SU-DHL-6 (cell line): Measurements from ENCODE around the gene CBLN1.

Experiments
- EZH2phosphoT487 ChIP-seq: fragments of 200-600 bp; sonication (generic), shearing (Covaris generic); conservative IDR thresholded peaks from 2 replicates; pipeline ENCODE4 v1.6.1; 2018; ENCODE audit warnings: mild to moderate bottlenecking, antibody characterized with exemption, low read length, moderate library complexity, mixed read lengths
- TF ChIP-seq, protein P1 (sequence below): fragments of 200-600 bp; sonication (generic); IDR thresholded peaks from one replicate; pipeline ENCODE4 v1.5.1; 2017; ENCODE audit warnings: antibody characterized with exemption, mild to moderate bottlenecking, low read length, moderate library complexity; ENCODE audit not compliant: insufficient read depth, poor library complexity, severe bottlenecking

DNA sequence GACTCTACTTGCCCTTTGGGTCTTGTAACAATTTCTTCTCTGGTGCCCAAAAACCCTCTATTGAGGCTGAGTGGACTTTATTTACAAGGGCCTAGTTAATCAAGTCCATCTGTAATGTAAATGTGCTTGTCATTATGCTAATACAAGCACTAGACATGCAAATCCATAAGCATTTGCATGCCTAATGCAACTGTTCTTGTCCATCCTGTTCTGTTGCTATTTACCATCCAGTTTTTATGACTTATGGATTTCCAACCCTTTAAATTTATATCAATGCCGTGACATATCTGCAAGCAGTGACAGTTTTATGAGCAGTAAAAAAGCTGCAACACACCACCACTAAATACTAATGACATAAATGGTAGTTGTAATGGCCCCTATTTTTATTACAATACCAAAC, 33.4 kb downstream of the CBLN1 start:
- TF ChIP-seq, protein P1, sequence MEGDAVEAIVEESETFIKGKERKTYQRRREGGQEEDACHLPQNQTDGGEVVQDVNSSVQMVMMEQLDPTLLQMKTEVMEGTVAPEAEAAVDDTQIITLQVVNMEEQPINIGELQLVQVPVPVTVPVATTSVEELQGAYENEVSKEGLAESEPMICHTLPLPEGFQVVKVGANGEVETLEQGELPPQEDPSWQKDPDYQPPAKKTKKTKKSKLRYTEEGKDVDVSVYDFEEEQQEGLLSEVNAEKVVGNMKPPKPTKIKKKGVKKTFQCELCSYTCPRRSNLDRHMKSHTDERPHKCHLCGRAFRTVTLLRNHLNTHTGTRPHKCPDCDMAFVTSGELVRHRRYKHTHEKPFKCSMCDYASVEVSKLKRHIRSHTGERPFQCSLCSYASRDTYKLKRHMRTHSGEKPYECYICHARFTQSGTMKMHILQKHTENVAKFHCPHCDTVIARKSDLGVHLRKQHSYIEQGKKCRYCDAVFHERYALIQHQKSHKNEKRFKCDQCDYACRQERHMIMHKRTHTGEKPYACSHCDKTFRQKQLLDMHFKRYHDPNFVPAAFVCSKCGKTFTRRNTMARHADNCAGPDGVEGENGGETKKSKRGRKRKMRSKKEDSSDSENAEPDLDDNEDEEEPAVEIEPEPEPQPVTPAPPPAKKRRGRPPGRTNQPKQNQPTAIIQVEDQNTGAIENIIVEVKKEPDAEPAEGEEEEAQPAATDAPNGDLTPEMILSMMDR: no peak
- TF ChIP-seq EZH2phosphoT487: no peak
